Progenitor cell of endocrine pancreas (in vitro differentiated cells): ENCODE measurements around the gene EPC2. TPM values are rescaled to one million over a fixed set of nuclear protein-coding genes. Genes with fewer than 3 reads are reported as not detected.

Source experiments
- DNase-seq: peaks from one replicate; pipeline ENCODE4 v3.0.0; 2021; ENCODE audit warnings: low spot score; ENCODE audit not compliant: unreplicated experiment
- H3K27ac Mint-ChIP-seq: 2 replicates; pipeline ENCODE4 v1.8.0; 2021; ENCODE audit warnings: mild to moderate bottlenecking, moderate library complexity, mixed read lengths
- H3K27me3 Mint-ChIP-seq: 2 replicates; pipeline ENCODE4 v1.8.0; 2021; ENCODE audit warnings: mixed read lengths
- H3K36me3 Mint-ChIP-seq: 2 replicates; pipeline ENCODE4 v1.8.0; 2022; ENCODE audit warnings: mixed read lengths; ENCODE audit not compliant: insufficient read depth
- H3K4me1 Mint-ChIP-seq: 2 replicates; pipeline ENCODE4 v1.8.0; 2021; ENCODE audit warnings: low read depth, mixed read lengths
- H3K4me3 Mint-ChIP-seq: 2 replicates; pipeline ENCODE4 v1.8.0; 2021; ENCODE audit warnings: low read depth, mild to moderate bottlenecking, moderate library complexity, mixed read lengths
- H3K9me3 Mint-ChIP-seq: 2 replicates; pipeline ENCODE4 v1.8.0; 2021; ENCODE audit warnings: low read depth, mixed read lengths
- total RNA-seq: library from RNA; stranded (reverse); gene quantifications from 2 replicates; pipeline ENCODE4 v1.2.1, GENCODE V29; 2021
- TF ChIP-seq, protein P1 (sequence below): fragments of 200-600 bp; sonication (generic); IDR thresholded peaks from one replicate; pipeline ENCODE4 v1.5.0; 2021; ENCODE audit warnings: antibody characterized with exemption, mild to moderate bottlenecking; ENCODE audit not compliant: unreplicated experiment

Gene EPC2
- total RNA-seq, 1 donor from 2014 or later, result 53.1 TPM

DNA sequence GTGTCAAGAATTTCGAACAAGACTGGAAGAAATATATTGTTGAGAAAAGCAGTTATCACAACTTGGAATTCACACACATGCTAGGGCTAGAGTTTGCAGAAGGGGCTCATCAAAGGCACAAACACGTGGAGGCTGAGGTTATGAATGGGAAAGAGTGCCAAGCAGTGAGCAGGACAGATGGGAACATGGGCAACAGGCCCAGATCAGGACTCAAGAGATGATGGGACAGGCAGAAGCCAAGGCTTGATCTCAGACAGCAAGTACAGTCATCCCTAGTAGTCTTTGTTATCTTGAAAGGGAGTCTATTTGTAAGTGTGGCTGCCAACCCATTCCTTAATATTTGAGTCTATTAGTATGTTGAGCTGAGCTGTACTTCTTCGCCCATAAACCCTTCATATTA lies 22.2 kb upstream of the EPC2 start:
- H3K4me3 Mint-ChIP-seq, result no peak overlapping the region
- DNase-seq, result no peak
- TF ChIP-seq, protein P1, sequence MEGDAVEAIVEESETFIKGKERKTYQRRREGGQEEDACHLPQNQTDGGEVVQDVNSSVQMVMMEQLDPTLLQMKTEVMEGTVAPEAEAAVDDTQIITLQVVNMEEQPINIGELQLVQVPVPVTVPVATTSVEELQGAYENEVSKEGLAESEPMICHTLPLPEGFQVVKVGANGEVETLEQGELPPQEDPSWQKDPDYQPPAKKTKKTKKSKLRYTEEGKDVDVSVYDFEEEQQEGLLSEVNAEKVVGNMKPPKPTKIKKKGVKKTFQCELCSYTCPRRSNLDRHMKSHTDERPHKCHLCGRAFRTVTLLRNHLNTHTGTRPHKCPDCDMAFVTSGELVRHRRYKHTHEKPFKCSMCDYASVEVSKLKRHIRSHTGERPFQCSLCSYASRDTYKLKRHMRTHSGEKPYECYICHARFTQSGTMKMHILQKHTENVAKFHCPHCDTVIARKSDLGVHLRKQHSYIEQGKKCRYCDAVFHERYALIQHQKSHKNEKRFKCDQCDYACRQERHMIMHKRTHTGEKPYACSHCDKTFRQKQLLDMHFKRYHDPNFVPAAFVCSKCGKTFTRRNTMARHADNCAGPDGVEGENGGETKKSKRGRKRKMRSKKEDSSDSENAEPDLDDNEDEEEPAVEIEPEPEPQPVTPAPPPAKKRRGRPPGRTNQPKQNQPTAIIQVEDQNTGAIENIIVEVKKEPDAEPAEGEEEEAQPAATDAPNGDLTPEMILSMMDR, result no peak
- no peaks in the 10 kb centered on the region for H3K27me3 Mint-ChIP-seq
- H3K36me3 Mint-ChIP-seq, result no peaks in the 10 kb centered on the region
- H3K9me3 Mint-ChIP-seq, result no peaks in the 10 kb centered on the region
- no peaks in the 10 kb centered on the region for H3K4me1 Mint-ChIP-seq
- no peak overlapping the region for H3K27ac Mint-ChIP-seq

DNA sequence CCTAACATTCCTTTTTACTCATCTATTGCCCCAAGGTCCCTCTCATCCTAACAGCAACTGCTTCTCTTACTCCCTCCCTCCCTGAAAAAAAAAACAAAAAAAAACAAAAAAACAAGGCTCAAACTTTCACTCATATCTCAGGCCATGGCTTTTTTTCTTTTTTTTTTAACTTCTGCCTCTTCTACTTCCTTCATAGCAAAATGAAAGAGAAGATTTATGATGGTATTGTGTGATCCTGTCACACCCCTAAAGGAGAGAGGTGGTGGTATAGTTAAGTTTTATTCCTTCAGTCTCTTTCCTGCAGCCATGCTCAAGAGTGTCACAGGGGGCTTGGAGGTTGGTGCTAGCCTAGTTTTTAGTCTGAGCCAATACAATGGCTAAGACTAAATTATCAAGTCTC lies 21.5 kb upstream of the EPC2 start:
- Mint-ChIP-seq H3K36me3 (no peaks in the 10 kb centered on the region), H3K9me3 (no peaks in the 10 kb centered on the region), H3K4me1 (no peaks in the 10 kb centered on the region), H3K27me3 (no peaks in the 10 kb centered on the region), H3K4me3 (no peak overlapping the region), H3K27ac (no peak overlapping the region)
- TF ChIP-seq, protein P1, result no peak
- no peak for DNase-seq

DNA sequence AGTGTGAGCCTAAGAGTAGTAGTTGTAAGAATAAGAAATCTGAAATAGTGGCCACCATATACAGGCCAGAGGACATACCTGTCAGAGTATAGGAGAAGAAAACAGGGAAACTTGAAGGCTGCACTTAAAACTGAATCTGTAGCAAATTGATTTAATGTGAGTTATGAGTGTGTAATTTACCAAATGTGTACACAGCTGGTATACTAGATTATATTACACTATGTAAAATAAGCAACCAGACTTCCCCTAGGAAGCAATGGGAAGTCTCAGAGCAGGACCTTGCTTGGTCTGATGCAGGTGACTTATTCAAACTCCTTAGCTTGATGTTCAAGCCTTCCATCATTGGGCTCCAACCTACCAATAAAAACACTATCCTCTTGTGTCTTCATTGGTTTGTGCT lies 17.3 kb upstream of the EPC2 start:
- Mint-ChIP-seq H3K9me3 (no peaks in the 10 kb centered on the region), H3K27ac (no peak overlapping the region), H3K4me3 (no peak overlapping the region)

DNA sequence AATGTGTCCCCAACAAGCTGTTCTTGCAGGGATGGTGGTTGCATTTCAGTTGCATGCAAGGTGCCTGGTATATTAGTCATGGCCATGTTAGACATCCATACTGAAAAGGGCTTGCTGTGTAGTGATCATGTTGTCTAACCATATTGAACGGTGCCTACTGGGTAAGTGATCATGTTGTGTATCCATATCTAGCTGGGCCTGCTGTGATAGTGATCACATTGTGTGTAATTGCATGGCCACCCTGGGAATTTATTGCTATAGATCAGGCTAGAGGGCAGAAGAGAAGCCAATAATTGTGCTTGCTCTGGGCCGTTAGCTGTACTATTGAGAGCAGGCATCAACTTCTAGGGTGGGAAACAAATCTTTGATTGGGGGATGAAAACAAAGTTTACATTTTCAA lies 9.8 kb upstream of the EPC2 start:
- Mint-ChIP-seq H3K9me3 (no peaks in the 10 kb centered on the region), H3K4me3 (no peak overlapping the region), H3K36me3 (no peaks in the 10 kb centered on the region), H3K27me3 (no peaks in the 10 kb centered on the region), H3K4me1 (no peaks in the 10 kb centered on the region), H3K27ac (no peak overlapping the region)
- DNase-seq, result no peak
- TF ChIP-seq, protein P1, result no peak

More for the DNA sequence above, 17.3 kb upstream of the EPC2 start:
- no peak for DNase-seq
- TF ChIP-seq, protein P1, result no peak
- H3K4me1 Mint-ChIP-seq, result no peaks in the 10 kb centered on the region
- no peaks in the 10 kb centered on the region for H3K36me3 Mint-ChIP-seq
- no peaks in the 10 kb centered on the region for H3K27me3 Mint-ChIP-seq

DNA sequence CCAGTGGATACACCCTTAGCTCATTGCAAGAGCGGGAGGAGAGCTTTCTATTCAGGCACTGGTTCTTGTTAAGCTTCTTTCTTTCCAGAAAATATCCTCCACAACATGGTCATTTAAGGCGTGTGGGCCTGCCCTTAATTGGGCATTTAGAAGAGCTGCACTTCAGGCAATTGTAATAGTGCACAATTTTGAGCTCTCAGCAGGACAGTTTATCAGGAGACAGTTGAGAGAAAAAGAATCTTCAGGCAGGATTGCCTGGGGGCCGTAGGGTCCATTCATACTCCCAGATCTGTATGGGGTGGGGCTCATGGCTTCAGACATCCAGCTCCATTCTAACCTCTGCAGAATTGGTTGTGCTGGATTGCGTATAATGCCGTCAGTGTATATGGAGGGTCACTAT lies 6.0 kb upstream of the EPC2 start:
- Mint-ChIP-seq H3K27me3 (peaks cover 9% of the 10 kb centered on the region), H3K4me3 (no peak overlapping the region), H3K36me3 (no peaks in the 10 kb centered on the region), H3K4me1 (peaks cover 2% of the 10 kb centered on the region), H3K27ac (no peak overlapping the region), H3K9me3 (no peaks in the 10 kb centered on the region)
- DNase-seq, result no peak
- TF ChIP-seq, protein P1, result no peak
